CD4-positive, alpha-beta T cell treated with Interleukin-12 subunit alpha and Interleukin-12 subunit beta, for 1 hour (primary cell): ENCODE measurements around the gene ART4.

ENCODE experiments used
- DNase-seq: peaks from one replicate; pipeline ENCODE4 v3.0.0-alpha.2; 2020

ART4 gene

GRCh38 chr12:14810167-14810952 lies 33.0 kb downstream of the ART4 start:
- no peak for DNase-seq

DNA sequence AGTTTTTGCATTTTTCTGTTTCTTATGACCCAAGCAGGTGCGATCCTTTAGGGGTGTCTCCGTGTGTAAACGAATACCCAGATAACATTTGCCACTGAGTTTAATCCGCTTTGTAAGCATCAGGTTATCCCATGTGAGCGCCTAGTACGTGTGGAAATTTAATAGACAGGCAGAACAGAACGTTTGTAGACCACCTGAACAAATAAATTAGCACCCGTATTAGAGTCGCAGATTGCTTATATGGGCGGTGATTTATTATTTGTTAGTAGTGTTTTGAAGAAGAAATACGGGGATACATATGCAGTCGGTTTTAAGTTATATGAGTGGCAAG lies 39.5 kb downstream of the ART4 start:
- no peak for DNase-seq

DNA sequence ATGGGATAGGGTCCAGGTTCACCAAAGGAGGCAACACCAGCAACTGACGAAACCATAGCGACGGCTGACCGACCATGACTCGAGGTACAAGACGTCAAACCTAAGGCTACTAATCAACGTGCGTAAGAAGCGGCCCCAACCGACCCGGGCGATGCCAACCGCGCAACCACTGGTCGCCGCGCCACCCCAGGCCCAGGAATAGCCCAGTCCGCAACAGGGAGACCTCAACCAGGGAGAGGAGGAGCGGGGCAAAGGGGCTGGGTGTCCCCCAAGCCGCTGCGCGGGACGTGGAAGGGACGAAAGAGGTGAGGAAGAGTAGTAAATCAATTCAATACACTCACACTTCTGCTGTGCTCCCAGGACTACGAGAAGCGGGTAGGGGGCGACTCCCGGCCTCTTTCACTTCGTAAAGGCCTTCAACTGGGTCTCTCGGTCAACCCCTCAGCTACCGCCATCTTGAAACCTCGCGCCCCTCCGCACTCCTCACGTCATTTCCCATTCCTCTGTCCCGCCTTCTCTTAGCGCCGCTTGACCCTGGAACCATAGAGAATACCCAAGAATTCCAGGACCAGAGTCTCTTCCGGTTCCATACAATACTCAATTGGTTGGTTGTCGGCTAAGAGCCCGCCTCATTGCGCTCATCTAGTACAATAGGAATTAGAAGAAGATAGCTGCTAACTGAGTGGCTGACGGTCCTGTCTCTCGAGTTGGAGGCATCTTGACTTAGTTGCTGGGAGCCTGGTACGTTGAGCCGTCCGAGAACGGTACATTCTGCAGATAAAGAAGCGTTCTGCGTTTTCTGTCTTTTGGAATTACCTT lies 40.1 kb downstream of the ART4 start, which contains the start of the genes C12orf60 and WBP11:
Gene C12orf60, plus strand, starts transcription at position 660 of the 819 bp plus-strand sequence. CDS start 19,266 bp downstream, outside the sequence.
Gene WBP11, minus strand, starts transcription at position 468 of the 819 bp plus-strand sequence. CDS start 2,095 bp downstream, outside the sequence.
- DNase-seq: peak; percentile 95

- DNase-seq: no peak
Measured at GRCh38 chr12:14802721-14803010, 40.7 kb downstream of the ART4 start.

DNA sequence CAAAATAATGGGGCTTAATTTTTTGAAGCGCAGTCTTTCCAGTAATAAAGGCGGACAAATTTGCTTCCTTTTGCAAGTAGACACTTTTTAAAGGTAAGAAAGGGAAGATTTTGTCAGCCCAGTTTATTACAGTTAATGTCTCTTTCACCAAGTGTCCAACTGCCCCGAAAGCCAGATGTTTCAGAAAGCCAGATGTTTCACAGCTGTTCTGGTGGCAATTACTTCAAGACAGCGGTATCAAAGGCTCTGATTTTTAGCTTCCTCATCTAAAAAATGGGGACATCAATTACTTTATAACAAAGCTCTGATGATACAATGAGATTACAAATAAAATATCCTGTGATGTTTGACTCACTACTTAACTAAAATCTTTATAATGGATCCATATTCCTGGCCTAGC lies 41.1 kb downstream of the ART4 start:
- no peak for DNase-seq

GRCh38 chr12:14795028-14795448 lies 48.3 kb downstream of the ART4 start:
- no peak for DNase-seq

GRCh38 chr12:14785568-14785967 lies 57.8 kb downstream of the ART4 start:
- DNase-seq: no peak

- no peak for DNase-seq
Measured at GRCh38 chr12:14784471-14784870, 58.9 kb downstream of the ART4 start.

DNA sequence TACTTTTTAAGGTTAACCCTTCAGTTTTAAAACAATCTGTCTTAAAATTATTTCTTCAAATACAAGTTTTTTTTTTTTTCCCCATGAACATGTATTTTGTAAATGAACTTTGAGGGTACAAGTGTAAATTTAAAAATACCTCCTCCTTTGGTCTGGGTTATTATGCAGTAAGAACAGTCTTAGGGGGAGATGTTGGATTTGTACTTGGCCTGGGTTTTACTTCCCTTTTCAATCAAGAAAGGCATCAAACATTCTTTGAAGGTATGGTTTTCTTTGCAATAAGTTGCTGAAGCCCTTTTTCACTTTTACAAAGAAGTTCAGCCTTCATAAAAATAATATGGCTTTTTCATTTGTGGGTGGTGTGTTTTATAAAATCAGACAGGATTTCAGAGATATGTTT lies 60.6 kb downstream of the ART4 start:
- no peak for DNase-seq

GRCh38 chr12:14781563-14781962 lies 61.8 kb downstream of the ART4 start:
- DNase-seq: no peak

DNA sequence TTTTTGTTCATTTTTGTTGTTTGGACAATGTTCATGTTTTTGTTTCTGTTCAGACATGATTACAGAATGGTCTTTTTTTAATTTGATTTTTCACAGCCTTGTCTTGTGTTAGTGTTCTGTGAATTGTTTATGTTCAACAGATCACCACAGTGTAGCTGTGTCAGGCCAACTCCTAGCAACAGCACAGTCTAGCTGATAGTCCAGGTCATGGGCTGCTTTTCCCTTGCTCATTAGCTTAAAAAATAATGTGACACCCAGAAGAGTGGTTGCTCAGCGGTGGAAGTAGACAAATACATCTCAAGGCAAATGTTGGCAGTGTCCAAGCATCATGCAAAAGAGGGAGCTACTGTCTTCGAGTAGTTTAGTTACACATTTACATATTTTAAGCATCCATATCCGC lies 62.5 kb downstream of the ART4 start:
- DNase-seq: no peak

DNA sequence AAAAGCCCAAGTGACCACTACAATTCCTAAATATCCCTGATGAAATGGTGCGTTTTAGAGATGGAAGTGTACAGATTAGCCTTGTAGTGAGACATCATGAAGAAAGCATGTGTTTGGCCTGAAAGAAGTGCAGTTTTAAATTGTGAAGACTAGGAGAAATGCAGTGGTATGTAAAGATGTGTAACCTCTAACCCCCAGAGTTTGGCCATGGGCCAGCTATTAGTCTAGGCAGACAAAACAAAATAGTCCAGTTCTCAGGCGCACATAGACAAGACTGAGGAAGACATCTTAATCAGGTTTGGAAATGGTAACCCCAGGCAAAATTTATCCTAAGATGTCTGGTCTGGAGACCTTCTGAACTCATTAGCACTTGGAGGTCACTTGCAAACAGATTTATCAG lies 63.5 kb downstream of the ART4 start:
- no peak for DNase-seq

DNA sequence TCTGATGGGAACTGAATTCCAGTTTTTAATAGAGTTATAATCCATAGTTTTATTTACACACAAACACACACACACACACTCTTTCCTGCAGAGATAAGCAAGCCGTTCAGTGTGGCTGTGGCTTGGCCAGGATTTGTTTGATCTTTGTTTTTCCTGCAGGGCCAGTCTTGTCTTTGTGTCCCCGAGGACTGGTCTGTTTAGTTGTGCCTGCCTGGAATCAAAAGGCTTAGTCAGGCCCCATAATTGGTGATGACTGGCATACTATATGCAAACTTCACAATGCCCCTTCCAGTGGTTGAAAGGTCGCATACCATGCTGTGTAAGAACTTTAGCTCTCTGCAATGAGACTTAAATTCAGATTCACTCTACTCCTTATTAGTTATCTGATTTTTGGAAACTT lies 66.1 kb downstream of the ART4 start:
- no peak for DNase-seq

GRCh38 chr12:14776236-14776961 lies 66.9 kb downstream of the ART4 start:
- DNase-seq: peak; percentile 23

DNA sequence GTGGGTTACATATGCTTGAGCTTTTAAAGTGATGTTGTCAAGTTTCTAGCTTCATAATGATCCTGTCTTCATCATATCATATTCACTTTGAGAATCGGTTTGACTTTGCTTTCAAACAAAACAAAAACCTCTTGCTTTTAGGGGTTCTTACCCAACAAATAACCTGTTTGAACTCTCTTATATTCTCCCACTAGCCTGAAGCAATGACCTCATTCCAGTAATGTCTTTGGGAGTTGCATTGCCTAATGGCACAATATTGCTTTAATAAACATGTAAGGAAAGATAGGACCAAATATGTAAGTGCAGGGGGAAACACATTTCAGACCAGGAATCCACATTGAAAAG lies 67.7 kb downstream of the ART4 start:
- no peak for DNase-seq
